KMS-11 (cell line): ENCODE measurements around the gene NADK.

Source experiments
- H2AFZ ChIP-seq: fragments of 200-600 bp; sonication (generic); 2 replicates; pipeline ENCODE4 v1.6.1; 2016; ENCODE audit warnings: antibody characterized with exemption, mixed run types, low read depth
- H3K27ac ChIP-seq: fragments of 200-600 bp; sonication (generic); 2 replicates; pipeline ENCODE4 v1.6.1; 2016; ENCODE audit warnings: mild to moderate bottlenecking, mixed run types
- H3K27me3 ChIP-seq: fragments of 200-600 bp; sonication (generic); 2 replicates; pipeline ENCODE4 v1.6.1; 2017; ENCODE audit warnings: mild to moderate bottlenecking, low read depth, mixed run types, moderate library complexity; ENCODE audit not compliant: insufficient read depth
- H3K36me3 ChIP-seq: fragments of 200-600 bp; sonication (generic); 2 replicates; pipeline ENCODE4 v1.6.1; 2017; ENCODE audit warnings: mild to moderate bottlenecking, mixed run types; ENCODE audit not compliant: insufficient read depth
- H3K4me1 ChIP-seq: fragments of 200-600 bp; sonication (generic); 2 replicates; pipeline ENCODE4 v1.6.1; 2016; ENCODE audit warnings: mild to moderate bottlenecking, low read depth, mixed run types; ENCODE audit not compliant: poor library complexity, severe bottlenecking
- H3K4me2 ChIP-seq: fragments of 200-600 bp; sonication (generic); 2 replicates; pipeline ENCODE4 v1.7.0; 2016; ENCODE audit warnings: mild to moderate bottlenecking, mixed run types
- H3K4me3 ChIP-seq: fragments of 200-600 bp; sonication (generic); IDR thresholded peaks from 2 replicates; pipeline ENCODE4 v1.6.1; 2017; ENCODE audit warnings: low read depth, low read length, mixed read lengths; ENCODE audit not compliant: insufficient read depth
- H3K79me2 ChIP-seq: fragments of 200-600 bp; sonication (generic); 2 replicates; pipeline ENCODE4 v1.6.1; 2016; ENCODE audit warnings: low read depth, mixed run types; ENCODE audit not compliant: insufficient read depth
- H3K9ac ChIP-seq: fragments of 200-600 bp; sonication (generic); 2 replicates; pipeline ENCODE4 v1.6.1; 2016; ENCODE audit warnings: mild to moderate bottlenecking, mixed run types
- H4K20me1 ChIP-seq: fragments of 200-600 bp; sonication (generic); 2 replicates; pipeline ENCODE4 v1.6.1; 2016; ENCODE audit warnings: mild to moderate bottlenecking, mixed run types; ENCODE audit not compliant: insufficient read depth
- CTCF ChIP-seq: fragments of 200-600 bp; sonication (generic); conservative IDR thresholded peaks from 2 replicates; pipeline ENCODE4 v1.6.1; 2017; ENCODE audit warnings: low read depth, mild to moderate bottlenecking, antibody characterized with exemption, low read length, moderate library complexity, mixed read lengths

Gene NADK

GRCh38 chr1:1779320-1779675 lies 1.0 kb upstream of the NADK start:
- Histone ChIP-seq H2AFZ (0 out of 2 replicates have a peak overlapping the region, but pooled peaks have one; percentile 1), H3K4me1 (peaks cover 73% of the 10 kb centered on the region), H3K9ac (peak overlapping the region; percentile 80), H3K79me2 (peaks cover 38% of the 10 kb centered on the region), H3K27me3 (no peaks in the 10 kb centered on the region), H3K4me2 (peak overlapping the region; percentile 94), H3K36me3 (no peaks in the 10 kb centered on the region), H4K20me1 (peaks cover 12% of the 10 kb centered on the region; the same call in 1 of the 2 replicates), H3K27ac (peak overlapping the region; percentile 93), H3K4me3 (peak overlapping the region; percentile 26)
- peak; percentile 2; the same call in 1 of the 2 replicates for TF ChIP-seq CTCF

GRCh38 chr1:1778663-1779319 lies 521 bp upstream of the NADK start:
- Histone ChIP-seq H3K4me1 (peaks cover 73% of the 10 kb centered on the region), H3K27me3 (no peaks in the 10 kb centered on the region), H3K4me2 (peak overlapping the region; percentile 94), H3K9ac (peak overlapping the region; percentile 80), H3K27ac (peak overlapping the region; percentile 93), H3K36me3 (no peaks in the 10 kb centered on the region), H3K4me3 (peak overlapping the region; percentile 26), H3K79me2 (peaks cover 43% of the 10 kb centered on the region), H2AFZ (0 out of 2 replicates have a peak overlapping the region, but pooled peaks have one; percentile 1), H4K20me1 (peaks cover 12% of the 10 kb centered on the region; the same call in 1 of the 2 replicates)
- TF ChIP-seq CTCF, result peak; percentile 32; the same call in 1 of the 2 replicates

GRCh38 chr1:1777583-1777899 lies 729 bp downstream of the NADK start:
- no peak overlapping the region for H3K4me3 ChIP-seq
- H3K36me3 ChIP-seq, result peaks cover 1% of the 10 kb centered on the region; the same call in 1 of the 2 replicates
- H3K27me3 ChIP-seq, result no peaks in the 10 kb centered on the region
- H3K27ac ChIP-seq, result peak overlapping the region; percentile 93
- H3K9ac ChIP-seq, result peak overlapping the region; percentile 80
- no peak for TF ChIP-seq CTCF
- peak overlapping the region; percentile 69 for H3K4me2 ChIP-seq
- H3K79me2 ChIP-seq, result peaks cover 56% of the 10 kb centered on the region
- H4K20me1 ChIP-seq, result peaks cover 12% of the 10 kb centered on the region; the same call in 1 of the 2 replicates
- H2AFZ ChIP-seq, result 0 out of 2 replicates have a peak overlapping the region, but pooled peaks have one; percentile 28
- peaks cover 65% of the 10 kb centered on the region for H3K4me1 ChIP-seq

- no peak overlapping the region for H2AFZ ChIP-seq
- TF ChIP-seq CTCF, result no peak; the same call in 1 of the 2 replicates
- peaks cover 62% of the 10 kb centered on the region for H3K79me2 ChIP-seq
- peak overlapping the region; percentile 69 for H3K4me2 ChIP-seq
- no peaks in the 10 kb centered on the region for H3K27me3 ChIP-seq
- peak overlapping the region; percentile 93 for H3K27ac ChIP-seq
- H3K4me3 ChIP-seq, result peak overlapping the region; percentile 75
- peak overlapping the region; percentile 80; the same call in 1 of the 2 replicates for H3K9ac ChIP-seq
- H3K4me1 ChIP-seq, result peaks cover 59% of the 10 kb centered on the region
- peaks cover 12% of the 10 kb centered on the region; the same call in 1 of the 2 replicates for H4K20me1 ChIP-seq
- H3K36me3 ChIP-seq, result peaks cover 7% of the 10 kb centered on the region; the same call in 1 of the 2 replicates
Observed at GRCh38 chr1:1776672-1777582, 1.3 kb downstream of the NADK start.
